MM.1S (cell line): Measurements from ENCODE around the gene GNG5.

Source experiments
- CTCF ChIP-seq: fragments of 300-600 bp; sonication (generic); IDR thresholded peaks from 2 replicates; pipeline ENCODE4 v1.5.1; 2016; ENCODE audit warnings: antibody characterized with exemption, low read length, mixed read lengths
- EZH2 ChIP-seq: fragments of 300-600 bp; sonication (generic); optimal IDR thresholded peaks from 2 replicates; pipeline ENCODE3; 2017; ENCODE audit warnings: low read depth, mild to moderate bottlenecking, antibody characterized with exemption, low read length, mixed read lengths

- TF ChIP-seq CTCF: no peak
- TF ChIP-seq EZH2: no peak
Measured at GRCh38 chr1:84539972-84540371, 33.6 kb upstream of the GNG5 start.
